Activated CD4-positive, alpha-beta T cell treated with anti-CD3 and anti-CD28 coated beads, Interleukin-2, amount 10 ng/mL, durations not matched to agents 7 days and 5 days (primary cell): ENCODE measurements around the gene ATP2B2. TPM values are rescaled to one million over a fixed set of nuclear protein-coding genes. Genes with fewer than 3 reads are reported as not detected.

ENCODE experiments used
- CTCF ChIA-PET: fragments of 350-600 bp; sonication (Branson Sonifier 250); formaldehyde crosslinking; loops from one replicate; lab custom pipeline; 2021; ENCODE audit warnings: antibody characterized with exemption; lab: Charles Lee
- POLR2A ChIA-PET: fragments of 350-600 bp; sonication (Branson Sonifier 250); formaldehyde crosslinking; loops from one replicate; lab custom pipeline; 2021; ENCODE audit warnings: antibody characterized with exemption; lab: Charles Lee
- DNase-seq: peaks from one replicate; pipeline ENCODE4 v3.0.0-alpha.2; 2020
- H3K27ac Mint-ChIP-seq: one replicate; pipeline ENCODE4 v1.8.0; 2021; ENCODE audit warnings: mild to moderate bottlenecking, moderate library complexity, mixed read lengths
- H3K27me3 Mint-ChIP-seq: one replicate; pipeline ENCODE4 v1.8.0; 2021; ENCODE audit warnings: mixed read lengths
- H3K36me3 Mint-ChIP-seq: one replicate; pipeline ENCODE4 v1.8.0; 2021; ENCODE audit warnings: low read depth, mixed read lengths
- H3K4me1 Mint-ChIP-seq: one replicate; pipeline ENCODE4 v1.8.0; 2021; ENCODE audit warnings: mixed read lengths
- H3K4me3 Mint-ChIP-seq: one replicate; pipeline ENCODE4 v1.8.0; 2021; ENCODE audit warnings: mild to moderate bottlenecking, moderate library complexity, mixed read lengths
- H3K9me3 Mint-ChIP-seq: one replicate; pipeline ENCODE4 v1.8.0; 2021; ENCODE audit warnings: mixed read lengths
- total RNA-seq, 2 experiments: library from RNA; stranded (reverse); gene quantifications; one replicate each; pipeline ENCODE4 v1.2.3, GENCODE V29; 2021

Gene ATP2B2
- total RNA-seq, 2 experiments from 2014 or later: not detected

DNA sequence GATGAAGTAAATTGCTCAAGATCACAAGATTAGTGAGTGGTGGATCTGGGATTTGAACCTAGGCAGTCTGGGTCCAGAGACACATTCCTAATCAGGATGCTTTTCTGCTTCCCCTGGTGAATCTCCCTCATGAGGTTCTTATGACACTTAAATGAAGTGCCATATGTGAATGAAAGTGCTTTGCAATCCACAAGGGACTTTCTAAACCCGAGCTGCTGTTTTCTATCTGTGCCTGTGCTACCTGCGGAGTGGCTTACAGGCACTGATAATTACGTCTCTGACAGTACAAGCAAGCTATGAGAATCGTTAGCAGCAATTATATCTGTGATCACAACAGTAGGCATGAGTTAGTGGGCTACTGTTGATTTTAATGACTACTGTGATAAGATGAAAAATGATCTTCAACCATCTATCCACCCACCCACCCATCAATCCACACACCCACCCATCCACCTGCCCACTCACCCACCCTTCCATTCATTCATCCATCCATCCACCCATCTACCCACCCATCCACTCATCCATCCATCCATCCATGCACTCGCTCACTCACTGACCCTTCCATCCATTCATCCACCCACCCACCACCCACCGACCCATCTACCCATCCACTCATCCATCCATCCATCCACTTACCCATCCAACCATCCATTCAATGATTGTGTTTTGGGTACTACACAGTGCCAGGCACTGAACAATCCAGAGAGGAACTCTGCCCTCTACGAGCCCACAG is 51.8 kb downstream of the ATP2B2 start:
- Mint-ChIP-seq H3K4me3 (no peak overlapping the region), H3K27ac (no peak overlapping the region), H3K36me3 (no peaks in the 10 kb centered on the region), H3K9me3 (no peaks in the 10 kb centered on the region), H3K27me3 (peaks cover 15% of the 10 kb centered on the region), H3K4me1 (no peaks in the 10 kb centered on the region)
- no peak for DNase-seq
- ChIA-PET CTCF (interaction anchor here (0.6 kb wide), 1 partner anchor 68 kb away, joined by 3 read pairs; no protein-coding TSS in a partner anchor), POLR2A (no interaction called here)

DNA sequence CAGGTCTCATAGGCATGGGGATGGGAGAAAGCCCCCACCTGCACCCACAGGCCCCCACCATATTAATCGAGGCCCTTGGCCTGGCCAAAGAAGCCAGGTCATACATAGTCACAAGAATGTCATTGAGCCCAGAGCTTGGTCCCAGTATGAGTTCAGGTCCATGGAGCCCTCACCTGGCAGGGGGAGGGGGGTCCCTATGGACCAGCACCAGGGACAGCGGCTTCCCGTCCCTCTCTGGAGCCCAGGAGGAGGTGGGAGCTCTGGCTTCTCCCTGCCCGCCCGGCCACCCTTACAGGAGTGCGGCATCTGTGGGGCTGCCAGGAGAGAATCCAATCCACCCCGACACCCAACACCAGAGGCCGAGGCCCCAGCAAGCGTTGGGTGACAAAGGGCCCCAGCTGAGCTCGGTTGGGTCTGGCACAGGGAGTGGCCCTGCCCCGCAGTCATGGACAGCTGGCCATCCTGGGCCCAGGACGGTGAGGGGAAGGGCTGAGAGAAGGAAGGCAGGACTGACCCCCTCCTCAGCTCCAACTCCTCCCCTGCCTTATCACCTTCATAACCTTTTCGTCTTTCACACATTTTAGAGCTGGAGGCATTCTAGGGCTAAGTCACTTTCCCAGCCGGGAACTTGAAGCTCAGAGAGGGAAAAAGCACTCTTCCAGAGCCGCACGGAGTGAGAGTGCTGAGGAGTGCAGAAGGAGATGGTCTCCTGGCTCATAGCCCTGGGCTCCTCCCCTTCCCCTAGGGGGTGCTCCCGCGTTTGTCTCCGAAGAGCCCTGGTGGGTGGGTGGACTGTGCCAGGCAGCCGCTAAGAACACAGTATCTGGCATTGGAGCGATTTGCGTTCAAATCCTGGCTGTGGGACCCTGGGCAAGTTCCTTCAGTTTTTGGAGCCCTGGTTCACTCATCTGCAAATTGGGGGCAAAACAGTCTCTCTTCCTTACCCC is 54.6 kb downstream of the ATP2B2 start:
- peaks cover 14% of the 10 kb centered on the region for H3K27me3 Mint-ChIP-seq
- DNase-seq: no peak
- ChIA-PET CTCF (no interaction called here), POLR2A (no interaction called here)
- no peaks in the 10 kb centered on the region for H3K9me3 Mint-ChIP-seq
- no peak overlapping the region for H3K27ac Mint-ChIP-seq
- no peak overlapping the region for H3K4me3 Mint-ChIP-seq
- no peaks in the 10 kb centered on the region for H3K36me3 Mint-ChIP-seq
- no peaks in the 10 kb centered on the region for H3K4me1 Mint-ChIP-seq

DNA sequence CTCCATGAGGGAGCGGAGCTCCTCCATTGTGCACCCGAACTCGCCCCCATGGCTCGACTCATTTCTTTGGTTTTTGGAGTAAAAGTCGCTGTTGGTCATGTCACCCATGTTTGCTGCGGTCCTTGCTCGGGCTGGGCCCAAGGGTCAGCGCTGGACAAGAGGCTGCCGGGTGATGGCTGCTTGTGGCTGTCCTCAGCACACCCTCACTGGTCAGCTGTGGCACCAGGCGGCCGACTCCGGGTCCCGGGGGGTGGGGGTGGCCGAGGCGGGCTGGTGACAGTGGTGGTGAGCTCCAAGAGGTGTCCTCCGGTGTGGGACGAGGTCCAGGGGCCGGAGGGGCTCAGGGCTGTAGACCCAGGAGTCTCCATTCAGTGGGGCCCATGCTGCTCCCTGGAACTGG is 56.0 kb downstream of the ATP2B2 start:
- ChIA-PET CTCF (no interaction called here), POLR2A (no interaction called here)
- Mint-ChIP-seq H3K4me1 (no peaks in the 10 kb centered on the region), H3K9me3 (no peaks in the 10 kb centered on the region), H3K27me3 (peaks cover 7% of the 10 kb centered on the region), H3K36me3 (no peaks in the 10 kb centered on the region), H3K4me3 (no peak overlapping the region), H3K27ac (no peak overlapping the region)
- no peak for DNase-seq

DNA sequence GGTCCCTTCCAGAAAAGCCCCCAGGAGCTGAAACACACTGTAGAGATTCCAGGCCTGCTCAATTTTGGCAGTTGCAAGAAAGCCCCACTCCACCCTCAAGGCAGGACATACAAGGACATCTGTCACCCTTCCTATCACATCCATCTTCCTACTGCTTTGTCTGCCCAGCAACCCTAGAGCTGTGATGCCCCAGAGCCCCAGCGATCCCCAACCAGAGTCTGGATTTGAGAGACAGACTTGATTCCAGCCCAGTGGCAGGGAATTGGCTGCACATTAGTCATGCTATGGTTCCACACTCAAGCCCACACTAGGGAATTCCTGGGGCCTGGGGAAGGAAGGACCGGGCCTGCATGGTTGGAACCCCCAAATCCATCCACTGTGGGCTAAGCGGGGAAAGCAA is 56.8 kb downstream of the ATP2B2 start:
- Mint-ChIP-seq H3K27me3 (peaks cover 7% of the 10 kb centered on the region), H3K27ac (no peak overlapping the region), H3K9me3 (no peaks in the 10 kb centered on the region), H3K36me3 (no peaks in the 10 kb centered on the region), H3K4me1 (no peaks in the 10 kb centered on the region), H3K4me3 (no peak overlapping the region)
- POLR2A ChIA-PET: no interaction called here
- CTCF ChIA-PET: no interaction called here
- no peak for DNase-seq

DNA sequence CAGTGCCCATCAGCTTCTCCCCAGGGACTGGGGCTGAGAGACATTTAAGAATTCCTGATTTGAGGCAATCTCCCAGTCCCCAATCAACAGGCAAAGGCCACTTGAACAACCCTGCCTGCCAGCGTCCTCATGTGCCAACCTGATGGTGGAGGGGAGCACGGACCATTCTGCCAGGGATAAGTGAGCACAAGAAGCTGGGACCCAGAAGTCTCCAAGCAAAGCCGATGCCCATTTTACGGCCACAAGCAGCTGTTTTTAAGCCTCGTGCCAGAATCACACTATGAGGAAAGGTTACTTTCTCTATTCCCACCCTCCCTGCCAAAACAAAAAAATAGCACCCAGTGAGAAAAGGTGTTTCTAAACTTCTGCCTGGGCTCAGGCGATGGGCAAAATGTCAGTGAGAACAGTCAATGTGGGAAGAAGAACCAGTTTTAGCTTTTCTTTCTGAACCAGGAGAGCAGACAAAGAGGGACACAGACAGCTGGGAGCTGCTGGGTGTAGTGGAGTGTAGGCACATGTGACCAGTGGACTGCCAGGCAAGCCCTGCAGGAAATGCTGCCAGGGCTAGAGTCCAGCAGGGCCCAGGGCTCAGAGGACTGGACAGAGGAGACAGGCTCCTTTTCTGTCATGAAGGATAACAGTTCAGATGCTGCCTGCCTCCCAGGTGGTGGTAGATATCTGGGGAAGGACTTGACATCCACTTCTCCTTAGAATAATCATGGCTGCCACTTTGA is 57.7 kb downstream of the ATP2B2 start:
- H3K9me3 Mint-ChIP-seq: no peaks in the 10 kb centered on the region
- no peaks in the 10 kb centered on the region for H3K4me1 Mint-ChIP-seq
- no peak overlapping the region for H3K4me3 Mint-ChIP-seq
- no peaks in the 10 kb centered on the region for H3K36me3 Mint-ChIP-seq
- H3K27ac Mint-ChIP-seq: no peak overlapping the region
- no peak for DNase-seq
- ChIA-PET POLR2A (no interaction called here), CTCF (interaction anchor here (1.1 to 1.5 kb wide), 2 partner anchors 11 to 13 kb away, joined by 4 read pairs; no protein-coding TSS in a partner anchor)
- peaks cover 7% of the 10 kb centered on the region for H3K27me3 Mint-ChIP-seq

DNA sequence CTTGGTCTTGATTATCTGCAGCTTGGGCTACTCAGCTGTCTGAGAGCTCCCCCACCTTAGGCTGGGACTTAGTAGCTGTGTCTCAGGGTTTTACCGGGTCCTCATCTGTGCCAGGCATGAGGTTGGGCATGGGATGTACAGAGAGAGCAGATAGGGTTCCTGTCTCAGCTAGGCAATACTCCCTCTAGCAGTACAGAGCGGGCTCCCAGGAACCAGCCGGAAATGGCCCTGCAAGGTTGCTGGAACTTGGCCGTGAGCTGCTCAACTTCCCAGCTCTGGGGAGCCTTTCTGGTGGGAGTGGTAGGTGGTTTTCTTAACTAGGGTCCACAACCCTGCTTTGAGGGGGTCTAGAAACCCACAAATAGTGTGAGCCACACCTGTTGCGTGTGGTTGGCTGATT is 58.3 kb downstream of the ATP2B2 start:
- Mint-ChIP-seq H3K36me3 (no peaks in the 10 kb centered on the region), H3K27ac (no peak overlapping the region), H3K4me3 (no peak overlapping the region), H3K27me3 (peaks cover 2% of the 10 kb centered on the region), H3K4me1 (no peaks in the 10 kb centered on the region), H3K9me3 (no peaks in the 10 kb centered on the region)
- DNase-seq: no peak
- POLR2A ChIA-PET: no interaction called here
- CTCF ChIA-PET: interaction anchor here (1.1 to 1.5 kb wide), 2 partner anchors 10 to 13 kb away, joined by 4 read pairs; no protein-coding TSS in a partner anchor

DNA sequence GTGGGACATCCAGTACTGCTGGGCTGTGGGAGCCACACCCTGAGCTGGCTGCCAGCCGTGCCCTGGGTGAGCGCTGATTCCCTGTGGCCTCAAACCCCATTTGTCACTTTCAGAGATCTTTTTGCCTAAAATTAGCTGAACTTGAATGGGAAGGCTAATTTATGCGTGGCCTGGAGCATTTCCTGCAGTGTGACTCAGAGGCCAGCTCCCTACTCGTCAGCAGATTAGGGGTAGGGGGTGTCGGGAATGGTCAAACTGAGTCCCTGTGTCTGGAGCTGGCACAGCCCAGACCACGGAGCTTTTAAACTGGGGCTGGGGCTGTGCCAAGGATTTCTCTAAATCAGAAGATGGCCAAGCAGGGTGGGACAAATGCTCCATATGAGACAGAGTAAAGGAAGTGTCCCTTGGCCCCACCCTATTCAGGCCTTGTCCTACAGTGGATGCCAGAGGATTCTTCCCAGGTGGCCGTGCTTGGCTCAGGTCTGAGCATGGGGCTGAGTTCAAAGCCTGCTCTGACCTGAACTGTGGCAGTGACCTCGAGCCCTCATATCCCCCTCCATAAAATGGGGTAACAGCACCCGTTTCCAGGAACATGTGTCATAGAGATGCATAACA is 59.7 kb downstream of the ATP2B2 start:
- ChIA-PET CTCF (interaction anchor here (0.8 kb wide), 2 partner anchors 9 to 11 kb away, joined by 3 read pairs; no protein-coding TSS in a partner anchor), POLR2A (no interaction called here)
- no peaks in the 10 kb centered on the region for H3K9me3 Mint-ChIP-seq
- no peaks in the 10 kb centered on the region for H3K27me3 Mint-ChIP-seq
- H3K4me3 Mint-ChIP-seq: no peak overlapping the region
- H3K4me1 Mint-ChIP-seq: no peaks in the 10 kb centered on the region
- no peak overlapping the region for H3K27ac Mint-ChIP-seq
- no peaks in the 10 kb centered on the region for H3K36me3 Mint-ChIP-seq
- DNase-seq: no peak

DNA sequence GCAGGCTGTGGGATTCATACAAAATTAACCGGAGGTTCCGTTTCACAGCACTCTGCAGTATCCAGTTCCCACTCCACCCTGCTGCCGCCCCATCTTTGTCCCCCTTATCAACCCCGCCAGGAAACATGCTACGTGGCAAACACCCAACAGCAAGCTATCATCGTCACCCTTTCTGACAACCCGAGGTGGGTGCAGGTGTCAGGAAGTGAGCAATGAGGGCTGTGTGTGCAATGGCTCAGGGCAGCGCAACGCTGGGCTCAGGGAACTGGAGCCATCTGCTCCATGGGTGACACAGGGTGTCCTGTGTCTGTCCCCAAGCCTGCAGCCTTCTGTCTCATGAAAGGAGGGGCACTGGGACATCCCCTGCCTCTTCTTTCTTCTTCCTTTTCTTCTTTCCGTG is 60.9 kb downstream of the ATP2B2 start:
- Mint-ChIP-seq H3K4me3 (no peak overlapping the region), H3K27ac (no peak overlapping the region), H3K9me3 (no peaks in the 10 kb centered on the region)

DNA sequence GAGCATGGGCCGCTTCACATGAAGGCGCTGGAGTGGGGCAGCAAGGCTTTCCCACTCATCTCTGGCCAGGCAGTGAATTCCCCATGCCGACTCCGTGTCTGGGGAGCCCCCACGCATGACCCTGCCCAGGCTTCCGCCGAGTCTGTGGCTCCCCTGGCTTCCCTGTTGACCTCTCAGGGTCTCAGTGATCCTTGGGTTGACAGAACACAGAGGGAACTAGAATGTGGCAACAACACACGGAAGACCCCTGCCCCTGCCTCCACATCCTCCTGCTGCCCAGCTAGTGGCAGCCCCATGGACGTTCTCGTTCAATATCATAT is 61.3 kb downstream of the ATP2B2 start:
- Mint-ChIP-seq H3K4me1 (no peaks in the 10 kb centered on the region), H3K27me3 (no peaks in the 10 kb centered on the region), H3K27ac (no peak overlapping the region), H3K36me3 (no peaks in the 10 kb centered on the region), H3K4me3 (no peak overlapping the region), H3K9me3 (no peaks in the 10 kb centered on the region)
- CTCF ChIA-PET: no interaction called here
- POLR2A ChIA-PET: no interaction called here
- DNase-seq: no peak

More for the DNA sequence above, 60.9 kb downstream of the ATP2B2 start:
- Mint-ChIP-seq H3K36me3 (no peaks in the 10 kb centered on the region), H3K27me3 (no peaks in the 10 kb centered on the region), H3K4me1 (no peaks in the 10 kb centered on the region)
- ChIA-PET POLR2A (no interaction called here), CTCF (interaction anchor here (0.6 kb wide), 1 partner anchor 63 kb away, joined by 3 read pairs; no protein-coding TSS in a partner anchor)
- no peak for DNase-seq

DNA sequence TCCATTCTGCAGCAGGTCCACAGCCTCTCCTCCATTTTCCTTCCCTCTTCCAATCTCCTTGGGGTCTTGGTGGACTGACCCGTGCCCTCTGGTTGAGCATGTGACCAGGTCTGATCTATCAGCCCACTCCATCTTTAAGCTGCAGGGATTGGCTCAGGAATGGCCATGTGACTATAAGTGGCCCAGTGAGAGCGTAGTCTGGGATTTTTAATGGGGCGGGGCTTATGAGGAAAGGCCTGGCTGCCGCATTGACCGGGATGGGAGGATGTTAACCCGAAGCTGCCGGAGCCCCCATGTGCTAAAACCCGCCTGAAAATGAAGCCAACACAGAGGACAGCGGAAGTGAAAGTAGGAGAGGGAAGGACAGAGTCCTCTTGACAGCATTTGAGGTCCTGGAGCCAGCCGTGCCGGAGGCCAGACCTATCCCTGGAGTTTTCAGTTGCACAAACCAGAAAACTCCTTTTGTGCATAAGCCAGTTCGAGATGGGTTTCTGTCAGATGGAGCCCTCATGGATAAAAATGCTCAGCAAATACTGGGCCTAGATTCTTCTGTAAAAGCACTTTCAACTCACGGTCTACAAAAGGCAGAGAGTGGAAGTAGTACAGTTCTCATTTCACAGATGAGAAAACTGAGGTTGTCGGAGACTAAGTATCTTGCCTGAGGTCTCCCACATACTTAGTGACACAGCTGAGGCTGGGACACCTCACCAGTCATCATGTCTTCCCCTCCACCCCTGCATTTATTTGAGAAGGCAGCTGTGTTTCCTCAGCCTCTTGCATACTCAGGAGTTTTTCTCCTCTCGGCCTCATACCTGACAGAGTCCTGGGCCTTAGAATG is 61.9 kb downstream of the ATP2B2 start:
- ChIA-PET CTCF (interaction anchor here (0.6 kb wide), 1 partner anchor 349 kb away, joined by 3 read pairs; no protein-coding TSS in a partner anchor), POLR2A (no interaction called here)
- Mint-ChIP-seq H3K4me1 (peaks cover 1% of the 10 kb centered on the region), H3K9me3 (no peaks in the 10 kb centered on the region), H3K4me3 (no peak overlapping the region), H3K27me3 (no peaks in the 10 kb centered on the region), H3K36me3 (no peaks in the 10 kb centered on the region), H3K27ac (no peak overlapping the region)
- DNase-seq: no peak

DNA sequence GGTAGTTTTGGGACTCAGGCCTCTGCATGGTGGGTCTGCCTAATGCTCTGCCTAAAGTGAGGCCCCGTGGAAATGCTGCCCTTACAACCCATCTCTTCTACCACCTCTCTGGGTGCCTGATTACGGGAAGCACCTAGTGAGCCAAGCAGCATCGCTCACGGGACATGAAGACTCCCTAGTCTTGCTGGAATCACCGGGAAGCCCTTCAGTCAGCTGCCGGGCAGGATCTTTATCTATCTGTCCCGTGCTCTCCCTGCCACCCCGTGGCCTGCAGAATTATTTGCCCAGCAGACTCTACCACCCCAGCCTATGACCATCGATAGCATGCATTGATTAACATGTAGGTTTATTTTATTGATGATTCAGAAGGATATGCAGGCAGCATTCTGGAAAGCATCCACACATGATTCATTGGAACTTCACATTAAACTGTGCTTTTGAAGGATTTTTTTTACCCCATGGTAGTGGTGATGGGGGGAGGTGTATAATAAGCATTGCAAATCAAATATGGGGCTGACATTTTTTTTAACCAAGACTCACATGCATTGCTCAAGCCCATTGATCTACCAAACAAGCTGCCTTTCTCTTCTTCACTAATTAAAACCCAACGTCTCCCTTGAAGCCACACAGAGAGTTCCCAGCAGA is 63.1 kb downstream of the ATP2B2 start:
- no peaks in the 10 kb centered on the region for H3K36me3 Mint-ChIP-seq
- no peaks in the 10 kb centered on the region for H3K27me3 Mint-ChIP-seq
- DNase-seq: no peak
- H3K4me3 Mint-ChIP-seq: no peak overlapping the region
- CTCF ChIA-PET: no interaction called here
- POLR2A ChIA-PET: no interaction called here
- no peaks in the 10 kb centered on the region for H3K9me3 Mint-ChIP-seq
- H3K4me1 Mint-ChIP-seq: peaks cover 13% of the 10 kb centered on the region
- no peak overlapping the region for H3K27ac Mint-ChIP-seq
